Stimulated activated CD4-positive, alpha-beta T cell treated with anti-CD3 and anti-CD28 coated beads, Interleukin-12 subunit alpha, Interleukin-12 subunit beta, amount 100 ng/mL, for 24 hours (primary cell): Measurements from ENCODE around the gene IARS2.
"Not testable (repeated sequence)": the region's sequence is repeated elsewhere in the genome, so short reads cannot be mapped to it uniquely, and the experiment has no call there.

ENCODE experiments used
- DNase-seq, 2 experiments: peaks; one replicate each; pipeline ENCODE4 v3.0.0-alpha.2; 2020; ENCODE audit warnings: low read depth in 2 of 2

IARS2 gene

GRCh38 chr1:220164517-220164916 is 70.6 kb downstream of the IARS2 start:
- no peak for DNase-seq

- no peak for DNase-seq
These were observed 72.9 kb downstream of the IARS2 start for GRCh38 chr1:220166853-220167252.

GRCh38 chr1:220169887-220170286 is 76.0 kb downstream of the IARS2 start:
- DNase-seq = not testable (repeated sequence)

GRCh38 chr1:220170836-220171526 is 77.0 kb downstream of the IARS2 start:
- no peak for DNase-seq

- DNase-seq = no peak
These were observed 82.6 kb downstream of the IARS2 start for GRCh38 chr1:220176540-220176939.

- no peak for DNase-seq
These were observed 88.2 kb downstream of the IARS2 start for GRCh38 chr1:220182111-220182510.

- DNase-seq = no peak
These were observed 88.7 kb downstream of the IARS2 start for GRCh38 chr1:220182656-220183055.

- DNase-seq = no peak
These were observed 90.6 kb downstream of the IARS2 start for GRCh38 chr1:220184506-220184905.

GRCh38 chr1:220186752-220187151 is 92.8 kb downstream of the IARS2 start:
- DNase-seq = no peak

GRCh38 chr1:220188538-220188937 is 94.6 kb downstream of the IARS2 start:
- no peak for DNase-seq

GRCh38 chr1:220189750-220190347 is 95.9 kb downstream of the IARS2 start:
- DNase-seq = no peak

GRCh38 chr1:220195701-220196100 is 101.8 kb downstream of the IARS2 start:
- DNase-seq = no peak
